Measurements from ENCODE around the gene FOXM1. TPM values are rescaled to one million over a fixed set of nuclear protein-coding genes. Genes with fewer than 3 reads are reported as not detected.

The FOXM1 gene
- total RNA-seq, 1 donor from 2014 or later = 8.1 TPM

DNA sequence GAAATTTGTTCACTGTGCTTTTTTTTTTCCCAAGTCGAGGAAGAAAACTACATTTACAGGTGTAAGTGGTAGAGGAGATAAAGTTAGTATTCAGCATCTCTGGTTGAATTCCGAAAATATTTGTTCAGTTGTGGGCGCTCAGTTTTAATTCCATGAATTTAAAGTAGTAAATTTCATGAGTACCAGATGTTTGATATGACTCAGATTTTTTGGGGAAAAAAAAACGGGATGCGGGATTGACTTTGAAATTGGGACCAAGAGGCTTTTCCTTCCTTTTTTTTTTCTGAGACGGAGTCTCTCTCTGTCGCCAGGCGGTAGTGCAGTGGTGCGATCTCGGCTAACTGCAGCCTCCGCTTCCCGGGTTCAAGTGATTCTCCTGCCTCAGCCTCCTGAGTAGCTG is 15.3 kb upstream of the FOXM1 start:
- no peak for DNase-seq (ENCODE audit: extremely low spot score in 2 of 2)
- H3K4me1 ChIP-seq = peaks cover 51% of the 10 kb centered on the region
- no peaks in the 10 kb centered on the region for H3K9me3 ChIP-seq
- TF ChIP-seq, protein P1, sequence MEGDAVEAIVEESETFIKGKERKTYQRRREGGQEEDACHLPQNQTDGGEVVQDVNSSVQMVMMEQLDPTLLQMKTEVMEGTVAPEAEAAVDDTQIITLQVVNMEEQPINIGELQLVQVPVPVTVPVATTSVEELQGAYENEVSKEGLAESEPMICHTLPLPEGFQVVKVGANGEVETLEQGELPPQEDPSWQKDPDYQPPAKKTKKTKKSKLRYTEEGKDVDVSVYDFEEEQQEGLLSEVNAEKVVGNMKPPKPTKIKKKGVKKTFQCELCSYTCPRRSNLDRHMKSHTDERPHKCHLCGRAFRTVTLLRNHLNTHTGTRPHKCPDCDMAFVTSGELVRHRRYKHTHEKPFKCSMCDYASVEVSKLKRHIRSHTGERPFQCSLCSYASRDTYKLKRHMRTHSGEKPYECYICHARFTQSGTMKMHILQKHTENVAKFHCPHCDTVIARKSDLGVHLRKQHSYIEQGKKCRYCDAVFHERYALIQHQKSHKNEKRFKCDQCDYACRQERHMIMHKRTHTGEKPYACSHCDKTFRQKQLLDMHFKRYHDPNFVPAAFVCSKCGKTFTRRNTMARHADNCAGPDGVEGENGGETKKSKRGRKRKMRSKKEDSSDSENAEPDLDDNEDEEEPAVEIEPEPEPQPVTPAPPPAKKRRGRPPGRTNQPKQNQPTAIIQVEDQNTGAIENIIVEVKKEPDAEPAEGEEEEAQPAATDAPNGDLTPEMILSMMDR (IDR thresholded peaks at IDR 0.05) = no peak
- TF ChIP-seq POLR2AphosphoS5 (IDR thresholded peaks at IDR 0.05; ENCODE audit: insufficient read depth in 1 of 2, low read depth in 1 of 2) = no peak
- no peak for TF ChIP-seq POLR2A (IDR thresholded peaks at IDR 0.05)
- peak overlapping the region; percentile 73 to 97 for H3K4me3 ChIP-seq
- no peaks in the 10 kb centered on the region for H3K27me3 ChIP-seq
- no peaks in the 10 kb centered on the region for H3K36me3 ChIP-seq
- H3K27ac ChIP-seq = peak overlapping the region; percentile 97
- intact Hi-C loops (cut with DNase I) = no loop called here

GRCh38 chr12:2891240-2892053 is 14.5 kb upstream of the FOXM1 start:
- H3K36me3 ChIP-seq = no peaks in the 10 kb centered on the region
- intact Hi-C loops (cut with DNase I) = no loop called here
- H3K27me3 ChIP-seq = no peaks in the 10 kb centered on the region
- H3K27ac ChIP-seq = peak overlapping the region; percentile 97
- peaks cover 51% of the 10 kb centered on the region for H3K4me1 ChIP-seq
- no peak for DNase-seq (ENCODE audit: extremely low spot score in 2 of 2)
- peak overlapping the region; percentile 73 to 97 for H3K4me3 ChIP-seq
- TF ChIP-seq POLR2A (IDR thresholded peaks at IDR 0.05) (no peak), POLR2AphosphoS5 (IDR thresholded peaks at IDR 0.05; ENCODE audit: insufficient read depth in 1 of 2, low read depth in 1 of 2) (no peak)
- TF ChIP-seq, protein P1 (IDR thresholded peaks at IDR 0.05) = no peak
- H3K9me3 ChIP-seq = no peaks in the 10 kb centered on the region

- TF ChIP-seq, protein P1 (IDR thresholded peaks at IDR 0.05) = no peak
- peak; percentile 86 to 99 for TF ChIP-seq POLR2AphosphoS5 (IDR thresholded peaks at IDR 0.05; ENCODE audit: insufficient read depth in 1 of 2, low read depth in 1 of 2)
- TF ChIP-seq POLR2A (IDR thresholded peaks at IDR 0.05) = peak in 1 of 2 donors; percentile 93
- H3K27me3 ChIP-seq = no peaks in the 10 kb centered on the region
- peak within 1 kb of the TSS; percentile 73 to 97 for H3K4me3 ChIP-seq
- peak; percentile 98 to 99 for DNase-seq (ENCODE audit: extremely low spot score in 2 of 2)
- H3K36me3 ChIP-seq = no peaks in the 10 kb centered on the region
- H3K9me3 ChIP-seq = no peaks in the 10 kb centered on the region
- H3K4me1 ChIP-seq = peaks cover 45% of the 10 kb centered on the region
- intact Hi-C loops (cut with DNase I) = no loop called here
- peak within 1 kb of the TSS; percentile 97 for H3K27ac ChIP-seq
Observed at GRCh38 chr12:2890388-2891239, 13.6 kb upstream of the FOXM1 start, which contains the start of gene TULP3. Gene TULP3 (plus strand): TSS chr12:2890891. CDS start chr12:2890948, 57 bp downstream.

DNA sequence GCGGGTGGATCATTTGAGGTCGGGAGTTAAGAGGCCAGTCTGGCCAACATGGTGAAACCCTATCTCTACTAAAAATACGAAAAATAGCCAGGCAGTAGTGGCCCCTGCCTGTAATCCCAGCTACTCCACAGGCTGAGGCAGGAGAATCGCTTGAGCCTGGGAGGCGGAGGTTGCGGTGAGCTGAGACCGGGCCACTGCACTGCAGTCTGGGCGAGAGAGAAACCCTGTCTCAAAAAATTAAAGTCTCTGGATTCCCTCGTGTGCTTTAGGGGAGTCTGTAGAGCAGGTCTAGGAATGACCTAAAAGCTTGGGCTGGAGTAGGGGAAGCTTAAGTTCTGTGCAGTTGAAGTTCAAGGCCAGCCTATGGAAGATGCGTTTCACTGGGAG is 13.0 kb upstream of the FOXM1 start:
- DNase-seq (ENCODE audit: extremely low spot score in 2 of 2) = no peak
- no peaks in the 10 kb centered on the region for H3K9me3 ChIP-seq
- peak overlapping the region; percentile 73 to 97 for H3K4me3 ChIP-seq
- H3K27ac ChIP-seq = peak overlapping the region; percentile 97
- no peak for TF ChIP-seq POLR2A (IDR thresholded peaks at IDR 0.05)
- TF ChIP-seq, protein P1 (IDR thresholded peaks at IDR 0.05) = no peak
- no peak for TF ChIP-seq POLR2AphosphoS5 (IDR thresholded peaks at IDR 0.05; ENCODE audit: insufficient read depth in 1 of 2, low read depth in 1 of 2)
- peaks cover 39% of the 10 kb centered on the region for H3K4me1 ChIP-seq
- intact Hi-C loops (cut with DNase I) = no loop called here
- no peaks in the 10 kb centered on the region for H3K36me3 ChIP-seq
- H3K27me3 ChIP-seq = no peaks in the 10 kb centered on the region
